GM21423 (cell line): Measurements from ENCODE around the gene ACSS2.

Experiments
- ATAC-seq: cut with Tn5 transposase; IDR thresholded peaks from one replicate; pipeline ENCODE4 v1.9.1; 2021; ENCODE audit warnings: mild to moderate bottlenecking, moderate library complexity; ENCODE audit not compliant: unreplicated experiment

Gene ACSS2

DNA sequence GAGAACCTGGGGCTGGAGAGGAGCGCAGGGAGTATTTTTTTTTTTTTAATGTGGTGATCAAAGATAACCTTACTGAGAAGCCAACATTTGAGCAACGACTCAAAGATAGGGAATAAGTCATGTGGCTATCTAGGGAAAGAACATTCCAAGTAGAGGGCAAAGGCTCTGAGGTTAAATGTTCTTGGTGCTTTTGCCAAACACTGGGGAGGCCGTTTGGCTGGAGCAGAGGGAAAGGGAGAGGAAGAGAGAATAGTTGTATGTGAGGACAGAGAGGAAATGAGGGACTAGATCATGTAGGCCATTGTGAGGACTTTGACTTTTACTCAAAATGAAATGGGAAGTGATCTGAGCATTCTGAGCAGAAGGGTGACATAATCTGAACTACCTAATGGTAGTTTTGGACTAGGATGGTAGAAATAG is 27.8 kb downstream of the ACSS2 start:
- no peak for ATAC-seq

DNA sequence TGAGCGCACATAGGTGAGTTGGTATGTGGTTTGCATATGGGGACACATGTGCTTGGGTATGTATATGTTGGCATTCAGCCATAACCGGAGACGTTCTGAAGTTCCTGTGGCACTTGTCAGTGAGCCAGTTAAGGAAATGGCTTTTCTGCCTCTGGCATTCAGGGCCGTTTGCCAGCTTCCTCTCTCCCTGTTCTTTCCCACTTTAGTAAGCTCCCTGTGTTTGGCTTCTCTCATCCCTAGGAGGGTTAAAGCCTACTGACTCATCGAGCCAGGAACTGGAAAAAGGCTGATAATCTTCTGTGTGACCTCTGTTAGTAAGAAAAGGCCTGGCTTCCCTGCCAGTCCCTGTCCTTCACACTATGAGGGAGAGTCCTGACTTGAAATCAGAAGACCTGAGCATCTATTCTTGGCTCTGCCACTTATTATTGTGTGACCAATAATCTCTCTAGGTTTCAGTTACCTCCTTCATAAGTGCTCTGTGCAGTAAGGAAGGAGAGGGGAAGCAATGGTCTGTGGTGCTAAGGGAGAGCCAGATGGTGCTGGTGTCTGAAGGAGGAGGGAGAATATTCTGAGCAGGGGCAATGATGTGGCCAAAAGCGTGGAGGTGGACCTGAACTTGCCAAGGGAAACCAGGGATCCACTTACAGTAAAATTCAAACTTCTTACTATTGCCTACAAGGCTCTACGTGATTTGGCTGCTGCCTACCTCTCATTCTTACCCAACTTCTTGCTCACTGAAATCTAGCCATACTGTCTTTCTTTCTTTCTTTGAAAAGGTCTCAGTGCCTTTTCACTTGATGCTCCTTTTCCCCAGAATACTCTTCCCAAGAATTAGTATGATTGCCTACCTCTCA is 31.4 kb downstream of the ACSS2 start:
- ATAC-seq: no peak

DNA sequence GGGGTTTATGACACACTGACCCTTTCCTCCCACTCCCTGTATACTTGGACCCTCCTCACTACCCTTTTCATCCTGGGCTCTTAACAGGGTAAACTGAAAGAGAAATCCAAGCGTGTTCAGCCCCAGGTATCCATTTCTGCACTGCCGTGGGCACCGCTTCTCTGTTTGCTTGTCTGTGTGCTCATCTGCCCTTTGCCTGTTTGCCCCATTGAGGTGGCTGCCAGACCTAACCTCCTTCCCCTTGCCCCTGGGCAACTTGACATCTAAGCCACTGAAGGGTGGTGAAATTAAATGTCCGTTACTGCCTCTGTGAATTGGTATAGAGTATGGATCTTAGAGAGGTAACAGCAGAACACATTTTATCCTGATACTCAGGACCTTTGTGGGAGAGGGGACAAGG is 38.7 kb downstream of the ACSS2 start:
- no peak for ATAC-seq

DNA sequence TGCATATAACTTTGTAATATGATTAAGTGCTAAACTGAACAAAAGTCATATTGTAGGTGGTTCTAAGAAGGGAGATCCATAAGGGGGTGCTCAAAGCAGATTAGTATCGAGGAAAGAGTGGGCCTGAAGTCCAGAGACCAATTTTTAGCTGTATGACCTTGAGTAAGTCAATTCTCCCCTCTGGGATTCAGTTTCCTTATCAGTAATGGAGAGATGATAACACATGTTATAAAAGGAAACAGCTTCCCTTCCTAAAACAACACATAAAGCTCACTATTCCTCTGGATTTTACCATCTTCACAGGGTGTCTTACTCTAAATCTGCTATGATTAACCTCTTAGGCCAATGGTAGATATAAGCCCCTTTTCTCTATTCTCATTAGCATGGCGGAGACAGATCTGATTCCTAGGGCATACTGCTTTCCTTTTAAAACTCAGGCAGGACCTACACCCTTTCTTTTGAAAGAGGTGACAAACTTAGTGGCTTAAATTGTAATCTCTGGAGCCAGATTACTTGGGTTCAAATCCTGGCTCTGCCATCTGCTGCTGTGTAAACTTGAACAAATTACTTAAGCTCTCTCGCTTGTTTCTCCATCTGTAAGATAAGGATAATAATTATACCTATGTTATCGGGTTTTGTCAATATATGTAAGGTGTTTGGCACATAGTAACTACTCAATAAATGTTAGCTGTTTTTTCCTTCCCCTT is 39.5 kb downstream of the ACSS2 start:
- no peak for ATAC-seq

DNA sequence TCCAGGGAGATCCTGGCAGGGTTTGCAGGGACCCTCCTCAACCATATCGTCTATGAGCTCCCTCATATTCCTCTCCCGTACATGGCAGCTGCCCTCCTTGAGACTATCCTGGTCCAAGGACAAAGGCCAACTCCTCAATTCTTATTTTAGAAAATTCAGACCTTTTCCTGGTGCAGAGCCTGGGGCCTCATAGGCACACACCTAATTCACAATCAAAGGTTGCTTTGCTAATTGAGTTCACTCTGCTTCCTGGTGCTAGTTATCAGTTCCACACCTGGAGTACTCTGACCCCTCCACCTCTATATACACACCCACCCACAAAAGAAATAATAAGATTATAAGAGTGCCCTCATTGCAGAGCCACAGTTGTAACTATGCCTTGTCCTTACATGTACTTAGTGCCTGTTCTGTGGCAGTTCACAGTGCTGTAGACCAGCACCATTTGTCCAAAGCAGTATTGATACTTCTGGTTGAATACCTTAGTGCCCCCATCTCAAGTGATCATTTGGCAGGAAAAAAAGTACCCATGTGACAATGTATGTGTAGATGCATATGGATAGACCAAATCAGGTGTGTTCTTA is 40.5 kb downstream of the ACSS2 start:
- ATAC-seq: no peak

DNA sequence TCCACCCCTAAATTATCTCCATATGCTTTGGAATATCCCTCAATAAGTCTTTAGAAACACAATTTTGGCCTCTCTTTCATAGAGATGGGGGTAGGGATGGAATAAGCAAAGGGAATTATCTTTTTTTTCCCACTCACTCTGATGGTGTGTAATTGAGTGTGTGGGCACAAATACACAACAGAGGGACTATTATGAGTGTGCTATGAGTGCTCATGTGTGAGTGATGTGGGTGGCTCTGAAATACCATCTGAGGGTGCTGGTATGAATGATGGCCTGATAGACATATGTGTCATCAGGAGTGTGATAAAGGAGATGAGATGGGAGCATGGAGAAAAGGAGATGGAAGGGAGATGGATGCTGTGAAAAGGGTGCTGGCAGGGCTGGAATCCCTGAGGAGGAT is 43.6 kb downstream of the ACSS2 start:
- ATAC-seq: no peak

DNA sequence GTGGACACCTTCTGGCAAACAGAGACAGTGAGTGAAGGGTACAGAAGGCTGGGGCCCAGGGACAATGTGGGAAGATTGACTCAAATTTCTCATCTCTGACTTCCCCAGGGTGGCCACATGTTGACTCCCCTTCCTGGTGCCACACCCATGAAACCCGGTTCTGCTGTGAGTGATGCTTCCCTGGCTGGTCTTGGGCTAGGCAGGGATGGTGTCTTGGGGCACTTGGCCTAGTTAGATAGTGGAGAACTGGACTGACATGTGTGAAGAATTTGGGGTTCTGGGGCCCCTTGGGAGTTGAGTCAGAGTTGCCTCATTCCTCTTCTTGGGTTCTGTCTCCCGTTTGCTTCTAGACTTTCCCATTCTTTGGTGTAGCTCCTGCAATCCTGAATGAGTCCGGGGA is 45.0 kb downstream of the ACSS2 start:
- no peak for ATAC-seq

DNA sequence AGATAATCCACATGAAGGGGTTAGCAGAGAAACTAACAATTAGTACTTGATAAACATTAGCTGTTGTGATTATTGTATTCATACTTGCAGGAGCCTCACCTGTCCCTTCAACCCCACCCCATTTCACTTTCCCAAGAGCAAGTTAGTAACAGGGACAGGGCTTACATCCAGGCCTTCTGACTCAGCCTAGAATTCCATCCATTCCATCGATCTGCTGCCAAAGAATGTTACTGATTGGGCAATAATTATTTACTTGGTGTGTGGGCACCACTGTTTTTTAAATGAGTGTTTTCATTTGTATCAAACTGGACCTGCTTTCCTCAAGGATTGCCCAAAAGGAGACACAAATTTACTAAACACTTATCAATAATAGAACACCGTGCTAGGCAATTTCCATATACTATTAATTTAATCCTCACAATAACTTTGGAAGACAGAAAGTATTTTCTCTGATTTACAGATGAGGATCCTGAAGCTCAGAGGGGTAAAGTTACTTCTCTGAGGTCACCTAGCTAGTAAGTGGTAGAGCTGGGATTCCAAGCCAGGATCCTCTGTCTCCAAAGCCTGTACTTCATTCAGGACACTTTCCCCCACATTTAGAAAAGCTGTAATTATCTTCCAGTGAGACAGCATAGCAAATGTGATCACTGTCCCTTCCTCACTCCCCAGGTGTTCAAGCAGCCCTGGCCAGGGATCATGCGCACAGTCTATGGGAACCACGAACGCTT is 46.4 kb downstream of the ACSS2 start:
- no peak for ATAC-seq

DNA sequence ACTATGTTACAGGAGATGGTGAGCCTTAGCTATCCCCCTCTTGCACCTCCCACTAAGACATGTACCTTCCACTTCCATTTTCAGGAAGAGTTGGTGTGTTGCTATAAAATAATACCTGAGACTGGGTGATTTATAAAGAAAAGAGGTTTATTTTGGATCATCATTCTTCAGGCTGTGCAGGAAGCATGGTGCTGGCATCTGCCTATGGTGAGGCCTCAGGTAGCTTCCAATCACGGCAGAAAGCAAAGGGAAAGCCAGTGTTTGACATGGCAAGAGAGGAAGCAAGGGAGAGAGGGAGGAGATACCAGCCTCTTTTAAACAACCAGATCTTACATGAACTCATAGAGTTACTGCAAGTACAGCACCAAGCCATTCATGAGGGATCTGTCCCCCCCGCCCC is 47.0 kb downstream of the ACSS2 start:
- ATAC-seq: no peak

DNA sequence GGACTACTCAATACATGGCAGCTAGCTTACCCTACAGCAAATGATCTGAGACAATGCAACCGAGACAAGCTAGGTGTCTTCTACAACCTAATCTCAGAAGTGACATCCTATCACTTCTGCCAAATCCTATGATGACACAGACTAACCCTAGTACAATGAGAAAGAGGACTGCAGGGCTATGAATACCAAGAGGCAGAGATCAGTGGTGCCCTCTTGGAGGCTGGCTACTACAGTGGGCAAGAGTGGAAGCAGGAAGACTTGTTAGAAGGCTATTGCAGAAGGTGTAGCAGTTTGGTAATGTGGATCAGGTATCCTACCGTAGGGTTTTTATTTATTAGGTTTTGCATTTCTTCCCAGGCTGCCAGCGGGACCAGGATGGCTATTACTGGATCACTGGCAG is 48.9 kb downstream of the ACSS2 start:
- ATAC-seq: no peak

DNA sequence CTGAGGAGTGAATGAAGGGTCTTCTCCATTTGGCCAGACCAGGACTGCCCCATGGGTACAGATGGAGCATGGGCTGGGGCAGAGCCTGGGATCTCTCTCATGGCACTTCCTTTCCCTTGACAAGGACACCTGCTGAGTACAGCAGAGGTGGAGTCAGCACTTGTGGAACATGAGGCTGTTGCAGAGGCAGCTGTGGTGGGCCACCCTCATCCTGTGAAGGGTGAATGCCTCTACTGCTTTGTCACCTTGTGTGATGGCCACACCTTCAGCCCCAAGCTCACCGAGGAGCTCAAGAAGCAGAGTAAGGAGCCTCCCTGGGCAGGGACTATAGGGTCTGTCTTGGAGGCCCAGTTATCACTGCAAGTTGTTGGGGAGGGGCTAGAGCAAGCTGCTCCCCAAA is 49.6 kb downstream of the ACSS2 start:
- no peak for ATAC-seq

DNA sequence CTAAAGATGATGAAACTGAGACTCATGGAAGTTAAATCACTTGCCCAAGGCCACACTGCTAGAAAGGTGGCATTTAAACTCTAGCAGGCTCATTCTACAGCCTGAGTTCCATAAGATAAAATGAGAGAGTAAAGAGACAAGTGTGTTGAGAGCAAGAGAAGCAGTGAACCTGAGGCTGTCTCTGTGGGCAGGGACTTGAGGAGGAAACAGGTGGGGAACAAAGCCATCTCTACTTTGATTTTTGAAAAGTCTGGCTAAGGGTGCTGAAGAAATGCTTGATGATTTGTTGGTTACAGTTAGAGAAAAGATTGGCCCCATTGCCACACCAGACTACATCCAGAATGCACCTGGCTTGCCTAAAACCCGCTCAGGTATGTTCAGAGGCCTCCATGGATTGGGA is 50.2 kb downstream of the ACSS2 start:
- no peak for ATAC-seq

DNA sequence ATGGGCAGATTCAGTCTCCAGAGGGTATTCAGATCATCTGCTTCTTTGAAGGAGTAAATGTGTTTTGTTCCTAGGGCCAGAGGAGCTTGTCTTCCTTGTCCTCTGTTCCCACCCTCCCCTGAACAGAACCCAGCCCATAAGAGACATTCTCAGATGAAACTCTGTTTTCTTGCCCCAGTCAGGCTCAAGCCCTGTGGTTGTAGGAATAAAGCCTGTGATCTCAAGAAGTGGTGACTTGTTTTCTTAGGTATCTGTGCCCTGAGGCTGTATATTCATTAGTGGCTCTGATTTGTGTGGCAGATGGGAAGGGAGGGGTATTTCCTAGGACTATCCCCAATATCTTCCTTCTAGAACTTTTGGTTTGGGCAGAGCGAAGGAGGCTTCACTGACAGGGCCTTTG is 51.3 kb downstream of the ACSS2 start:
- ATAC-seq: no peak

DNA sequence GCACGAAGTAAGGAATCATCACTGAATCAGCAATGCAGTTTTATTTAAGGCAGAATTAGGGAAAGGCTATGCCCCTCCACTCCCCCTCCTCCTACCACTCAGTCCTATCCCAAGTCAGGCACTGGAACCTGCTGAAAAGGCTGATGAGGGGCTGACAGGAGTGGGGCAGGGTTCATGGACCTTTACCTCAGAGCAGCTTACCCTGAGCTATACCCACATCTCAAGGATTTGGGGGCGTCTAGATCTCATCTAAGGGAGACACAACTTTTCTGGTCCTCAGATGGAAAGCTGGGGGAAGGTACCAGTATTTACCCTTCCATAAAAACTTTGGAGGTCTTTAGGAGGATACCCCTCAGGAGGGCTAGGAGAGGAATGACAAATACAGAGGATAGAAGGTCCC is 52.0 kb downstream of the ACSS2 start:
- ATAC-seq: no peak

DNA sequence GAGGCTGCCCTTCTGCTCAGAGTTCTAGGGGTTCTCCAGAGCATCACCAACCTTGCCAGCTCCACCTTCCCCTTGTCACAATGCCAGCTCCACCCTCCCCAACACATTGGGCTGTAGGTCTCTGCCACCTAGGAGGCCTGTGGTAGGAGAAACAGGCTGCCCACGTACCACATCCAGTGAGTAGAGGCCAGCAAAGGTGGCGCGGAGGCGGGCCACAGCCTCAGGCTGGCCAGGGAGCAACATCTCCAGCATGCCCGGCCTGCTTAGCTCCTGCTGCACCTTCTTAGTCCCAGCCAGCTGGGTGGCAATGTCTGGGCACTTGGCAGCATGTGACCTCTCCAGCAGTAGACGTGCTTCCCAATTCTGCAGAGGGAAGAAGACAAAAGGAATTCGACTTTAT is 55.4 kb downstream of the ACSS2 start:
- ATAC-seq: no peak

DNA sequence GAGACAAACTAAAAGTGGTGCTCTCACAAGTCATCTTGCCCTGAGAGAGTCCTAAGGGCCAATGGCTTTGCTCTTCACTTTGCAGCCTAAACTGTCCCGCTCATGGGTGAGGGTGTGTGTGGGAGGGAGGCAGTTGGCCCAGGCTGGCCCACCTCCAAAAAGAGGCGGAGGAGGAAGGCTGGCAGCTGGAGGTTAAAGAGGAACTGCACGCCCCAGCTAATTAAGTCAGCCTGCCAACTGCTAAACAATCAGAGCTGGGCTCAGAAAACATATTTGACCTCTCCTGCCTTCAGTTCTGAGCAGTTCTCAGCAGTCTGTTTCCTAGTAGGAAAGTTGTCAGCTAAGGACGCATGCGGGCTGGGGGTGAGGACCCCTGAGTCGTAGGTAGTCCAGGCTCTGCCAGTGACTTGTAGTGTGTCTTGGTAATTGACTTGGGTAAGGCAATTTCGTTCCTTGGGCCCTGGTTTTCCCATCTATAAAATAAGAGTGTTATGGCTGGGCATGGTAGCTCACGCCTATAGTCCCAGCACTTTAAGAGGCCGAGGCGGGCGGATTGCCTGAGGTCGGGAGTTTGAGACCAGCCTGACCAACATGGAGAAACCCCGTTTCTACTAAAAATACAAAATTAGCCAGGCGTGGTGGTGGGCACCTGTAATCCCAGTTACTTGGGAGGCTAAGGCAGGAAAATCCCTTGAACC is 62.2 kb downstream of the ACSS2 start:
- no peak for ATAC-seq

DNA sequence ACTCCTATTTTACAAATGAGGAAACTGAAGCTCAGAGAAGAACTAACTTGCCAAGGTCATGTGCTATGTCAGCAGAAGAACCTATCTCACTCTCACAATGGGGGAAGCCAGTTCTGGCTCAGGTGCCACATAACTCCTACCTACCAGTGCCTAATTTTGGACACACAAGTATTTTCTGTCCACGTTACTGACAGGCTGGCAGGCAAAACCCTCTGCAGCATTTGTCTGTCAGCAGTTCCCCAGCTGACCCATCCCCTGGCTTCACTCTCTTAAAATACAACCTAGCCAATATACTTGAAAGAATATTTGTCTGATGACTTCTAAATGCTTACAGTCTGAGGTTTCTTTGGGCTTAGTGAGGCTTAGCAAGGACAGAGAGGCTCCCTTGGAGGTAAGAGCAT is 63.7 kb downstream of the ACSS2 start:
- ATAC-seq: no peak

DNA sequence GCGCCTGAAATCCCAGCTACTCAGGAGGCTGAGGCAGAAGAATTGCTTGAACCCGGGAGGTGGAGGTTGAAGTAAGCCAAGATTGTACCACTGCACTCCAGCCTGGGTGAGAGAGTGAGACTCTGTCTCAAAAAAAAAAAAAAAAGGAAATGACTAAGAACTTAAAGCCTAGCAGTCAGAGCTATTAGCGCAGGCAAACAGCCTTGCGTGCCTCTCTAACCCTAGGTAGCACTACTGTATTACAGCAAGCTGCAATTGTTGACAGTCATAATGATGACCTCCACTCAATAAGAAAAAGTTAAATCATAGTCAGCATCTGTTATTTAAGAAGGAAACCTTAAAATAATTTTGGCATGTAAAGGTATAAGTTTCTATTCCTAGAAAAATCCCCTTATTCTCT is 64.8 kb downstream of the ACSS2 start:
- ATAC-seq: no peak

DNA sequence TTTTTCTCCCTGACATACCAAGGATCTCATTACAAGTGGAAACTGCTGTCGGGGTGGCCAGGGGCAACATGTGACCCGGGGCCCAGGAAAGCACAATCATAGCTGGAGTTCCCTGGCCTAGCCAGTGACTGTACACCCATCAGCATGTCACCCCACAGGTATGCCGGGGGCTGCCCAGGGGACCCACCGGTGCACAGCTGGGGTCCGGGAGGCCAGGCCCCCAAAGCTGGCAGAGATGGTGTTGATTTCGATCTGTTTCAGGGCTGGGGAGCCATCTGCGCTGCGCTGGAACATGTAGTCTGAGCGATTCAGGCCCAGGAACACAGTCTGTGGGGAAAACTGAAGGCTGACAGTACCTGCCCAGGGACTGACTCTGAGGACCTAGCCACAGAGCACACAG is 65.9 kb downstream of the ACSS2 start:
- no peak for ATAC-seq

DNA sequence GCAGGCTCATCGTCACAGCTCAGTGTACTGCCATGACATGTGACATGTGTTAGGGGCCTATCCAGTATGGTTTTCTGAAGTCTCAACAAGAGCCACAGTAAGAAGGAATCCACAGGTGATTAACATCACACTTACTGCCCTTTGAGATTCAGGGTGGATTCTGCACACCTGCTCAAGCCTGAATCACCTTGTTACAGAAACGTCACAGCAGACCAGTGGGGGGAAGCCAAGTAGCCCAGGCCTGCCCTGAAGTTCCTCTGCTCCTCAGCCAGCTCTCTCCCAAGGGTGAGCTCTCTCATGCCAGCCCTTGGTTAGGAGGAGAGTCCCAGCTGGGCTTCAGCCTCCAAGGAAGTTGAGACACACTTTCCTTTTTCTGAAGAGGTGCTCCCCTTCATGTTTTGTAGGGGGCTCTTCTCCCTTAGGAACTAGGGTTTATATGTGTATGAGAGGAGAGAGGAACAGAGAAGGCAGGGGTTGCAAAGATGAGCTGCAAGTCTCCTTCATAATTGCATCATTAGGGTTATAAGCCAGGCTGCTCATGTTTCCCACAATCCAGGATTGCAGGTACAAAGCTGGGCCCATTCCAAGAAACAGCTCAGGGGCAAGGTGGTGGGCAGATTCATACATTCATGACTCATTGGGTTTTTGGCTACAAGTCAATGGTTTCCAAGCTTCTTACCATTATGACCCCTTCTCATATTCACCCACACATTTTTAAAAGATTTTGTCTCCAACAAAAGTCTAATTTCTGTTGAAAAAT is 67.6 kb downstream of the ACSS2 start:
- ATAC-seq: no peak
